Measurements from ENCODE around the gene MARCHF10. TPM values are rescaled to one million over a fixed set of nuclear protein-coding genes. Genes with fewer than 3 reads are reported as not detected.

Gene MARCHF10
- total and polyA plus RNA-seq, 2 donors (not counting 1 experiment from before 2014, with no cell fraction given): 0.17 TPM; not detected in 1

- no peaks in the 10 kb centered on the region for H3K9me3 ChIP-seq (ENCODE audit: control insufficient read depth, insufficient read depth, low read depth, low read length)
- peaks cover 18% of the 10 kb centered on the region for H3K79me2 ChIP-seq (ENCODE audit: control insufficient read depth, insufficient read depth, low read length)
- no peak overlapping the region for H3K9ac ChIP-seq (ENCODE audit: insufficient read depth, low read length)
- peaks cover 20% of the 10 kb centered on the region for H3K4me1 ChIP-seq (ENCODE audit: control insufficient read depth, extremely low read depth, insufficient read depth, low read length)
- H3K4me2 ChIP-seq (ENCODE audit: extremely low read depth, insufficient read depth, low read length): no peak overlapping the region
- no peak overlapping the region for H3K27ac ChIP-seq (ENCODE audit: insufficient read depth, low read length)
- no peak for DNase-seq (ENCODE audit: low read depth in 2 of 2)
- H3K36me3 ChIP-seq (ENCODE audit: control insufficient read depth, insufficient read depth, low read length): peaks cover 9% of the 10 kb centered on the region
- no peak for TF ChIP-seq CTCF (conservative IDR thresholded peaks at IDR 0.05 in 1 of 2, IDR thresholded peaks at IDR 0.05 in 1 of 2; ENCODE audit: low read depth in 1 of 2, low read length in 2 of 2)
- no peak for TF ChIP-seq EZH2 (IDR thresholded peaks at IDR 0.05; ENCODE audit: low read length, missing control alignments)
- no peak overlapping the region for H2AFZ ChIP-seq (ENCODE audit: low read length)
- no peak overlapping the region for H3K4me3 ChIP-seq (replicated peaks in 1 of 4; ENCODE audit: control extremely low read depth in 1 of 4, insufficient read depth in 1 of 4, low read depth in 3 of 4, low read length in 4 of 4)
- no peaks in the 10 kb centered on the region for H3K27me3 ChIP-seq (ENCODE audit: control insufficient read depth, insufficient read depth, low read length)
- no peaks in the 10 kb centered on the region for H4K20me1 ChIP-seq (ENCODE audit: control insufficient read depth, extremely low read depth, insufficient read depth, low read length)
Measured at GRCh38 chr17:62657690-62658089, 150.4 kb downstream of the MARCHF10 start.

GRCh38 chr17:62657145-62657665 is 150.9 kb downstream of the MARCHF10 start:
- H3K36me3 ChIP-seq (ENCODE audit: control insufficient read depth, insufficient read depth, low read length): peaks cover 9% of the 10 kb centered on the region
- H3K27ac ChIP-seq (ENCODE audit: insufficient read depth, low read length): no peak overlapping the region
- no peak overlapping the region for H2AFZ ChIP-seq (ENCODE audit: low read length)
- no peak overlapping the region for H3K9ac ChIP-seq (ENCODE audit: insufficient read depth, low read length)
- H3K9me3 ChIP-seq (ENCODE audit: control insufficient read depth, insufficient read depth, low read depth, low read length): no peaks in the 10 kb centered on the region
- H3K4me3 ChIP-seq (replicated peaks in 1 of 4; ENCODE audit: control extremely low read depth in 1 of 4, insufficient read depth in 1 of 4, low read depth in 3 of 4, low read length in 4 of 4): no peak overlapping the region
- H3K27me3 ChIP-seq (ENCODE audit: control insufficient read depth, insufficient read depth, low read length): no peaks in the 10 kb centered on the region
- H3K79me2 ChIP-seq (ENCODE audit: control insufficient read depth, insufficient read depth, low read length): peaks cover 19% of the 10 kb centered on the region
- no peak overlapping the region for H3K4me2 ChIP-seq (ENCODE audit: extremely low read depth, insufficient read depth, low read length)
- TF ChIP-seq CTCF (conservative IDR thresholded peaks at IDR 0.05 in 1 of 2, IDR thresholded peaks at IDR 0.05 in 1 of 2; ENCODE audit: low read depth in 1 of 2, low read length in 2 of 2) (no peak), EZH2 (IDR thresholded peaks at IDR 0.05; ENCODE audit: low read length, missing control alignments) (no peak)
- H4K20me1 ChIP-seq (ENCODE audit: control insufficient read depth, extremely low read depth, insufficient read depth, low read length): no peaks in the 10 kb centered on the region
- H3K4me1 ChIP-seq (ENCODE audit: control insufficient read depth, extremely low read depth, insufficient read depth, low read length): peaks cover 21% of the 10 kb centered on the region
- no peak for DNase-seq (ENCODE audit: low read depth in 2 of 2)

GRCh38 chr17:62656446-62656845 is 151.7 kb downstream of the MARCHF10 start:
- peaks cover 20% of the 10 kb centered on the region for H3K79me2 ChIP-seq (ENCODE audit: control insufficient read depth, insufficient read depth, low read length)
- no peak overlapping the region for H3K4me3 ChIP-seq (replicated peaks in 1 of 4; ENCODE audit: control extremely low read depth in 1 of 4, insufficient read depth in 1 of 4, low read depth in 3 of 4, low read length in 4 of 4)
- peaks cover 9% of the 10 kb centered on the region for H3K36me3 ChIP-seq (ENCODE audit: control insufficient read depth, insufficient read depth, low read length)
- no peak for DNase-seq (ENCODE audit: low read depth in 2 of 2)
- H2AFZ ChIP-seq (ENCODE audit: low read length): no peak overlapping the region
- no peaks in the 10 kb centered on the region for H3K9me3 ChIP-seq (ENCODE audit: control insufficient read depth, insufficient read depth, low read depth, low read length)
- H3K9ac ChIP-seq (ENCODE audit: insufficient read depth, low read length): no peak overlapping the region
- H4K20me1 ChIP-seq (ENCODE audit: control insufficient read depth, extremely low read depth, insufficient read depth, low read length): no peaks in the 10 kb centered on the region
- H3K4me1 ChIP-seq (ENCODE audit: control insufficient read depth, extremely low read depth, insufficient read depth, low read length): peaks cover 23% of the 10 kb centered on the region
- TF ChIP-seq CTCF (conservative IDR thresholded peaks at IDR 0.05 in 1 of 2, IDR thresholded peaks at IDR 0.05 in 1 of 2; ENCODE audit: low read depth in 1 of 2, low read length in 2 of 2): no peak
- H3K27ac ChIP-seq (ENCODE audit: insufficient read depth, low read length): no peak overlapping the region
- no peaks in the 10 kb centered on the region for H3K27me3 ChIP-seq (ENCODE audit: control insufficient read depth, insufficient read depth, low read length)
- H3K4me2 ChIP-seq (ENCODE audit: extremely low read depth, insufficient read depth, low read length): no peak overlapping the region

Data from fibroblast of lung (primary cell).